H1 (cell line): ENCODE measurements around the gene HMGB4. TPM values are rescaled to one million over a fixed set of nuclear protein-coding genes. Genes with fewer than 3 reads are reported as not detected.

ENCODE experiments used
- CTCF ChIA-PET: fragments of 300-600 bp; sonication (Branson Sonifier 250); formaldehyde crosslinking; loops from one replicate; lab custom pipeline; 2021; ENCODE audit not compliant: partially characterized antibody; lab: Charles Lee
- POLR2A ChIA-PET: fragments of 300-600 bp; sonication (Branson Sonifier 250); formaldehyde crosslinking; loops from one replicate; lab custom pipeline; 2021; ENCODE audit warnings: inconsistent platforms; ENCODE audit not compliant: partially characterized antibody; lab: Charles Lee
- DNase-seq, 2 experiments: peaks; one replicate each; pipeline versions ENCODE4 v3.0.0 to v3.0.0-alpha.2; 2010 to 2022; ENCODE audit warnings: low spot score in 2 of 2, low read depth in 1 of 2, mixed read lengths in 1 of 2
- FAIRE-seq: peaks from 2 replicates; lab custom pipeline; 2011; peaks lifted over from hg19 to GRCh38; lab: Jason Lieb, UNC
- H2AFZ ChIP-seq: 2 replicates; pipeline ENCODE4 v1.8.1; 2012; ENCODE audit warnings: low read length, inconsistent platforms
- H2AK5ac ChIP-seq: 2 replicates; pipeline ENCODE4 v1.6.1; 2013; ENCODE audit warnings: low read depth, low read length
- H2BK120ac ChIP-seq: replicated peaks from 2 replicates; pipeline ENCODE3; 2013; ENCODE audit warnings: low read depth, low read length, inconsistent platforms
- H2BK12ac ChIP-seq: 2 replicates; pipeline ENCODE4 v1.6.1; 2013; ENCODE audit warnings: low read depth, low read length
- H2BK15ac ChIP-seq: 2 replicates; pipeline ENCODE4 v1.6.1; 2013; ENCODE audit warnings: low read length
- H2BK20ac ChIP-seq: 2 replicates; pipeline ENCODE4 v1.6.1; 2013; ENCODE audit warnings: low read length
- H2BK5ac ChIP-seq: 2 replicates; pipeline ENCODE4 v1.6.1; 2013; ENCODE audit warnings: low read depth, low read length
- H3K14ac ChIP-seq: 2 replicates; pipeline ENCODE4 v1.6.1; 2013; ENCODE audit warnings: inconsistent platforms; ENCODE audit not compliant: insufficient read length
- H3K18ac ChIP-seq: 2 replicates; pipeline ENCODE4 v1.6.1; 2013; ENCODE audit warnings: low read length; ENCODE audit errors: extremely low read depth
- H3K23ac ChIP-seq: 2 replicates; pipeline ENCODE4 v1.6.1; 2013; ENCODE audit warnings: inconsistent platforms; ENCODE audit not compliant: insufficient read length
- H3K23me2 ChIP-seq: 2 replicates; pipeline ENCODE4 v1.6.1; 2013; ENCODE audit warnings: low read depth, low read length
- H3K27ac ChIP-seq: 2 replicates; pipeline ENCODE4 v1.6.1; 2011; ENCODE audit warnings: low read depth, low read length, inconsistent platforms
- H3K27me3 ChIP-seq, 4 experiments: replicated peaks in 1 of 4; 1 replicate in 1 of 4; 2 replicates in 3 of 4; pipeline versions ENCODE4 v1.6.1 to v1.8.1; 2011 to 2013; ENCODE audit warnings: low read length in 3 of 4, mild to moderate bottlenecking in 3 of 4, inconsistent platforms in 2 of 4, mixed read lengths in 2 of 4, moderate library complexity in 1 of 4; ENCODE audit not compliant: control insufficient read depth in 3 of 4, insufficient read depth in 3 of 4; ENCODE audit errors: extremely low read depth in 1 of 4
- H3K36me3 ChIP-seq, 4 experiments: 2 replicates each; pipeline versions ENCODE4 v1.6.1 to v1.8.1; 2011 to 2013; ENCODE audit warnings: mild to moderate bottlenecking in 4 of 4, low read length in 3 of 4, moderate library complexity in 2 of 4, control low read depth in 1 of 4, inconsistent platforms in 1 of 4; ENCODE audit not compliant: insufficient read depth in 4 of 4, control insufficient read depth in 2 of 4
- H3K4ac ChIP-seq: replicated peaks from 2 replicates; pipeline ENCODE3; 2013; ENCODE audit warnings: low read length, low read depth, mixed read lengths, inconsistent platforms; ENCODE audit not compliant: insufficient read length
- H3K4me1 ChIP-seq, 4 experiments: replicated peaks in 1 of 4; 1 replicate in 1 of 4; 2 replicates in 3 of 4; pipeline versions ENCODE4 v1.6.1 to v1.8.1; 2011 to 2013; ENCODE audit warnings: low read length in 3 of 4, inconsistent platforms in 2 of 4, mixed read lengths in 1 of 4; ENCODE audit not compliant: insufficient read depth in 4 of 4, control insufficient read depth in 3 of 4
- H3K4me2 ChIP-seq, 2 experiments: 2 replicates each; pipeline versions ENCODE4 v1.6.1 to v1.8.1; 2011 to 2013; ENCODE audit warnings: low read depth in 2 of 2, low read length in 2 of 2, control low read depth in 1 of 2, inconsistent platforms in 1 of 2, mild to moderate bottlenecking in 1 of 2; ENCODE audit not compliant: insufficient read depth in 1 of 2
- H3K4me3 ChIP-seq, 4 experiments: fragments of 200-600, 300-600 bp in 1 of 4; sonication (generic), shearing (Covaris generic), sonication (Bioruptor Twin) in 1 of 4; 2 replicates each; pipeline versions ENCODE4 v1.5.1 to v1.8.1; 2011 to 2016; ENCODE audit warnings: low read length in 4 of 4, low read depth in 3 of 4, control low read depth in 2 of 4, inconsistent platforms in 2 of 4, mild to moderate bottlenecking in 2 of 4, mixed read lengths in 1 of 4, moderate library complexity in 1 of 4; ENCODE audit not compliant: insufficient read depth in 2 of 4; ENCODE audit errors: extremely low read depth in 1 of 4
- H3K56ac ChIP-seq: replicated peaks from 2 replicates; pipeline ENCODE3; 2013; ENCODE audit warnings: low read depth, mild to moderate bottlenecking, mixed read lengths, low read length, inconsistent platforms; ENCODE audit not compliant: insufficient read length
- H3K79me1 ChIP-seq: 2 replicates; pipeline ENCODE4 v1.6.1; 2013; ENCODE audit warnings: low read depth, low read length, control low read depth
- H3K79me2 ChIP-seq, 2 experiments: 2 replicates each; pipeline versions ENCODE4 v1.6.1 to v1.8.1; 2012 to 2013; ENCODE audit warnings: low read length in 2 of 2, mild to moderate bottlenecking in 2 of 2, inconsistent platforms in 1 of 2; ENCODE audit not compliant: insufficient read depth in 2 of 2, control insufficient read depth in 1 of 2
- H3K9ac ChIP-seq, 4 experiments: replicated peaks in 1 of 4; 1 replicate in 1 of 4; 2 replicates in 3 of 4; pipeline versions ENCODE4 v1.6.1 to v1.8.1; 2011 to 2013; ENCODE audit warnings: low read depth in 3 of 4, low read length in 3 of 4, control low read depth in 2 of 4, mild to moderate bottlenecking in 2 of 4, moderate library complexity in 2 of 4, inconsistent platforms in 1 of 4; ENCODE audit errors: extremely low read depth in 1 of 4
- H3K9me3 ChIP-seq, 2 experiments: 2 replicates each; pipeline versions ENCODE4 v1.6.1 to v1.8.1; 2012 to 2013; ENCODE audit warnings: mild to moderate bottlenecking in 2 of 2, moderate library complexity in 2 of 2, control low read depth in 1 of 2, inconsistent platforms in 1 of 2, low read depth in 1 of 2, low read length in 1 of 2, mixed read lengths in 1 of 2; ENCODE audit not compliant: insufficient read depth in 2 of 2
- H4K20me1 ChIP-seq, 2 experiments: replicated peaks in 1 of 2; 2 replicates each; pipeline versions ENCODE3 to v1.8.1; 2011 to 2013; ENCODE audit warnings: inconsistent platforms in 2 of 2, low read length in 2 of 2, mild to moderate bottlenecking in 1 of 2; ENCODE audit not compliant: insufficient read depth in 2 of 2, control insufficient read depth in 1 of 2
- H4K5ac ChIP-seq: 2 replicates; pipeline ENCODE4 v1.6.1; 2013; ENCODE audit warnings: low read length, low read depth, mixed read lengths, inconsistent platforms; ENCODE audit not compliant: insufficient read length
- H4K8ac ChIP-seq: 2 replicates; pipeline ENCODE4 v1.8.0; 2013; ENCODE audit warnings: mild to moderate bottlenecking, moderate library complexity, low read length, inconsistent platforms; ENCODE audit not compliant: insufficient read depth; ENCODE audit errors: extremely low read depth
- H4K91ac ChIP-seq: replicated peaks from 2 replicates; pipeline ENCODE3; 2013; ENCODE audit warnings: low read length, mixed read lengths, inconsistent platforms; ENCODE audit not compliant: insufficient read length
- KDM4A ChIP-seq: IDR thresholded peaks from one replicate; pipeline ENCODE4 v1.7.1; 2012; ENCODE audit warnings: low read depth, mild to moderate bottlenecking, moderate library complexity, low read length, inconsistent platforms; ENCODE audit not compliant: severe bottlenecking
- PHF8 ChIP-seq: fragments of 200-600 bp; sonication (generic); conservative IDR thresholded peaks from 2 replicates; pipeline ENCODE4 v1.7.1; 2012; ENCODE audit warnings: low read depth, mild to moderate bottlenecking, inconsistent platforms, low read length, moderate library complexity
- RFX5 ChIP-seq: IDR thresholded peaks from 2 replicates; pipeline ENCODE4 v1.6.1; 2011; ENCODE audit warnings: low read depth, low read length, improper control_type of control experiment, borderline replicate concordance
- WGBS, 2 experiments: shearing (Covaris generic) in 1 of 2; methylation state at CpG; one replicate each; pipeline versions ENCODE4 v1.1.6 to v1.1.7; 2013 to 2015; ENCODE audit warnings: low lambda C conversion rate in 2 of 2, mixed read lengths in 2 of 2, inconsistent platforms in 1 of 2, low coverage in 1 of 2, missing lambda C conversion rate in 1 of 2; ENCODE audit not compliant: insufficient replicate concordance in 2 of 2, insufficient coverage in 1 of 2, insufficient read length in 1 of 2; ENCODE audit errors: extremely low coverage in 1 of 2, missing lambda C conversion rate in 1 of 2; 5-methylcytosine and 5-hydroxymethylcytosine counted together
- polyA plus RNA-seq, 7 experiments: library from polyadenylated mRNA; depleted of rRNA in 3 of 7; stranded (reverse) in 5 of 7; unstranded in 2 of 7; fragments of >200 nt in 5 of 7; fragments of 200-250 nt in 2 of 7; gene quantifications; 1 replicate in 5 of 7; 2 replicates in 1 of 7; 4 replicates in 1 of 7; pipeline versions ENCODE4 v1.2.1 to v1.2.3, GENCODE V29; 2011 to 2013; ENCODE audit warnings: missing spikeins in 2 of 7, mixed read lengths in 2 of 7
- total RNA-seq: library from RNA; stranded (reverse); fragmentation: NEBNext Ultra II Directional; extraction: Animal tissue kit (Norgen Biotek cat#: 25700); gene quantifications from 2 replicates; pipeline ENCODE4 v1.2.1, GENCODE V29; 2021

Gene HMGB4
- total and polyA plus RNA-seq, 2 of the 8 experiments (the other 6 are each of a cell fraction or from before 2014, with no cell fraction given) = not detected

- ChIA-PET CTCF (interaction anchor here (0.6 to 1.6 kb wide), 6 partner anchors 11 to 273 kb away, joined by 3 to 5 read pairs (median 4); no protein-coding TSS in a partner anchor), POLR2A (no interaction called here)
- H3K18ac ChIP-seq = no peak overlapping the region
- no peak overlapping the region for H2BK12ac ChIP-seq
- no peaks in the 10 kb centered on the region for H3K79me2 ChIP-seq
- H3K79me1 ChIP-seq = no peaks in the 10 kb centered on the region
- no peaks in the 10 kb centered on the region for H3K9me3 ChIP-seq
- no peaks in the 10 kb centered on the region for H3K4me1 ChIP-seq
- H2BK15ac ChIP-seq = no peak overlapping the region
- no peak overlapping the region for H3K4ac ChIP-seq
- no peaks in the 10 kb centered on the region for H3K23me2 ChIP-seq
- WGBS, 2 experiments = 92% methylated on average over 11 of the region's 11 CpGs; no CpG with 5 or more reads in 1 of the 2 experiments
- no peaks in the 10 kb centered on the region for H4K20me1 ChIP-seq
- no peak overlapping the region for H3K23ac ChIP-seq
- H4K5ac ChIP-seq = no peak overlapping the region
- no peak overlapping the region for H4K8ac ChIP-seq
- no peak overlapping the region for H3K9ac ChIP-seq
- DNase-seq = no peak
- H3K4me2 ChIP-seq = no peak overlapping the region
- H2AK5ac ChIP-seq = no peak overlapping the region
- no peak overlapping the region for H3K14ac ChIP-seq
- no peak for TF ChIP-seq PHF8
- no peak for TF ChIP-seq RFX5
- TF ChIP-seq KDM4A = no peak
- H3K56ac ChIP-seq = no peak overlapping the region
- no peaks in the 10 kb centered on the region for H3K36me3 ChIP-seq
- H3K27me3 ChIP-seq = no peaks in the 10 kb centered on the region
- no peak overlapping the region for H2AFZ ChIP-seq
- H2BK20ac ChIP-seq = no peak overlapping the region
- no peak overlapping the region for H3K27ac ChIP-seq
- FAIRE-seq = no peak
- no peak overlapping the region for H2BK120ac ChIP-seq
- no peak overlapping the region for H3K4me3 ChIP-seq
- H2BK5ac ChIP-seq = no peak overlapping the region
- no peak overlapping the region for H4K91ac ChIP-seq
These were observed 44.6 kb downstream of the HMGB4 start for GRCh38 chr1:33908324-33908956.
